Left lung (tissue), 10 donors: Measurements from ENCODE around the gene SEMA3B. TPM values are rescaled to one million over a fixed set of nuclear protein-coding genes. Genes with fewer than 3 reads are reported as not detected.
A peak's percentile ranks its signal among the peaks of the same experiment; 100 is the strongest.

ENCODE experiments used
- ATAC-seq: fragments of 200-7000 bp; cut with Tn5 transposase; one replicate; pipeline ENCODE4 v1.9.1; 2020; ENCODE audit warnings: moderate library complexity
- DNase-seq, 4 donors: peaks; one replicate each; pipeline ENCODE4 v3.0.0-alpha.2; 2013 to 2020
- H3K27ac ChIP-seq, 2 donors: fragments of 200-600 bp; sonication (generic) in 1 of 2; one replicate each; pipeline versions ENCODE4 v1.5.0 to v1.8.0; 2020 to 2021
- H3K27me3 ChIP-seq, 2 donors: fragments of 200-600 bp; sonication (generic) in 1 of 2; one replicate each; pipeline versions ENCODE4 v1.5.0 to v1.8.0; 2020 to 2021
- H3K36me3 ChIP-seq, 2 donors: fragments of 200-600 bp; sonication (generic) in 1 of 2; one replicate each; pipeline versions ENCODE4 v1.5.0 to v1.8.0; 2020 to 2021
- H3K4me1 ChIP-seq, 2 donors: fragments of 200-600 bp; one replicate each; pipeline ENCODE4 v1.8.0; 2021
- H3K4me3 ChIP-seq, 2 donors: fragments of 200-600 bp; sonication (generic) in 1 of 2; one replicate each; pipeline versions ENCODE4 v1.5.0 to v1.8.0; 2020 to 2021; ENCODE audit warnings: mild to moderate bottlenecking in 1 of 2
- H3K9me3 ChIP-seq, 2 donors: fragments of 200-600 bp; sonication (generic) in 1 of 2; one replicate each; pipeline versions ENCODE4 v1.5.0 to v1.8.0; 2020 to 2021
- CTCF ChIP-seq, 2 donors: fragments of 200-600 bp; sonication (generic) in 1 of 2; IDR thresholded peaks; one replicate each; pipeline versions ENCODE4 v1.5.0 to v1.8.0; 2021; ENCODE audit warnings: antibody characterized with exemption in 2 of 2
- intact Hi-C, 2 donors: fragments of 100-400 bp; cut with DNase I; formaldehyde crosslinking; loops; one replicate each; pipeline versions ENCODE4 v1.11.2 to v1.14.2; 2022
- polyA plus RNA-seq, 6 donors: library from polyadenylated mRNA; unstranded; fragments of 120-200 nt; gene quantifications; one replicate each; pipeline ENCODE4 v1.2.1, GENCODE V29; 2013; ENCODE audit not compliant: insufficient read length in 6 of 6
- total RNA-seq, 2 donors: library from RNA; stranded (reverse); fragmentation: NEBNext Ultra II Directional; extraction: Animal tissue kit (Norgen Biotek cat#: 25700); gene quantifications; one replicate each; pipeline ENCODE4 v1.2.1, GENCODE V29; 2021
- donor health status: DM: no; HTN: yes; CAD: no.
- donor health status: DM: no; HTN: no; CAD: no.

Gene SEMA3B
- total and polyA plus RNA-seq, 8 donors = 20.6 to 92.7 (median 28.2) TPM

- H3K27me3 ChIP-seq = no peaks in the 10 kb centered on the region
- peak in 1 of 4 donors; percentile 75 for DNase-seq
- peak overlapping the region; percentile 85 to 98 for H3K27ac ChIP-seq
- TF ChIP-seq CTCF (IDR thresholded peaks at IDR 0.05) = no peak
- ATAC-seq = no peak
- H3K36me3 ChIP-seq = peaks cover 0 to 44% of the 10 kb centered on the region in 2 donors
- peak overlapping the region in 1 of 2 donors; percentile 48 for H3K4me3 ChIP-seq
- H3K4me1 ChIP-seq = peaks cover 78 to 100% of the 10 kb centered on the region in 2 donors
- no peaks in the 10 kb centered on the region for H3K9me3 ChIP-seq
- intact Hi-C loops = no loop called here
Observed at GRCh38 chr3:50245251-50245745, 23.6 kb upstream of the SEMA3B start.

DNA sequence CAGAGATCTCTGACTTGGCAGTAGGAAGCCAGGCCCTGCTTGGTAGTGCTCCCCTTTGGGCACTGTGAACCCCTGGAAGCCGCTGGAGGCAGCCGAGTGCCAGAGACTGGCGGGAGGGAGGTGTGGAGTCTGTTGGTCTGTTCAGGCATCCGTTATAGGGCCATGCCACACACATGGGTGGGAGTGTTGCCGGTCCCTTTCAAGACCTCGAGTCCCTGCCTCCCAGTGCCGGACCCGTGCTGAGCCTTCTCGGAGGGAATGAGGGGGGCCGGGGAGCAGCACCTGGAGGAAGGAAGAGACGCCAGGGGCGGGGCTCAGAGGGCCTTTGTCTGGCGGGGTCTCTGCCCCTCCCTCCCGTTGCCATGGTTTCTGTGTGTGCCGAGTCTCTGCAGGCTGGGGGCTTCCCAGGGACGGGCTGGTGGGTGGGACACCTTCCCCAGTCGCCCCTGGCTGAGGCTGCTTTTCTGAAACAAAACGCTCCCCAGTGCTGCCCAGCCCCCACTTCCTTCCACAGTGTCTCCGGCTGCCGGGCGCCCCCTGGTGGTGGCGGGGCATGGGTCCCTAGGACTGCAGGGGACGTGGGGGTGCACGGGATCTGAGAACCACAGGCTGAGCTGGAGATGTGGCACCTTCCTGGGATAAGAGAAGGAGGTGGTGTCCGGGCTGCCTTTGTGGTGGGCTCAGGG lies 23.0 kb upstream of the SEMA3B start:
- H3K27me3 ChIP-seq = no peaks in the 10 kb centered on the region
- peak overlapping the region; percentile 85 to 98 for H3K27ac ChIP-seq
- ATAC-seq (peak; percentile 86), DNase-seq (peak; percentile 64 to 98 (median 92))
- H3K36me3 ChIP-seq = peaks cover 0 to 37% of the 10 kb centered on the region in 2 donors
- H3K4me3 ChIP-seq = peak overlapping the region; percentile 18 to 48
- TF ChIP-seq CTCF (IDR thresholded peaks at IDR 0.05) = peak; percentile 99
- H3K4me1 ChIP-seq = peaks cover 76 to 100% of the 10 kb centered on the region in 2 donors
- H3K9me3 ChIP-seq = no peaks in the 10 kb centered on the region
- intact Hi-C loops = no loop called here

- Histone ChIP-seq H3K27ac (peak overlapping the region; percentile 85 to 98), H3K36me3 (peaks cover 0 to 36% of the 10 kb centered on the region in 2 donors), H3K4me1 (peaks cover 70 to 100% of the 10 kb centered on the region in 2 donors), H3K27me3 (no peaks in the 10 kb centered on the region), H3K4me3 (peak overlapping the region in 1 of 2 donors; percentile 48), H3K9me3 (no peaks in the 10 kb centered on the region)
- TF ChIP-seq CTCF (IDR thresholded peaks at IDR 0.05) = peak in 1 of 2 donors; percentile 70
- ATAC-seq (peak; percentile 42), DNase-seq (peak in 2 of 4 donors; percentile 66 to 79)
- intact Hi-C loops = no loop called here
Observed at GRCh38 chr3:50246517-50246954, 22.4 kb upstream of the SEMA3B start.

- Histone ChIP-seq H3K4me1 (peaks cover 57 to 100% of the 10 kb centered on the region in 2 donors), H3K9me3 (no peaks in the 10 kb centered on the region), H3K27me3 (no peaks in the 10 kb centered on the region), H3K36me3 (peaks cover 0 to 51% of the 10 kb centered on the region in 2 donors), H3K4me3 (no peak overlapping the region), H3K27ac (peak overlapping the region; percentile 85 to 98)
- ATAC-seq (peak; percentile 43), DNase-seq (peak in 1 of 4 donors; percentile 83)
- intact Hi-C loops = no loop called here
- no peak for TF ChIP-seq CTCF (IDR thresholded peaks at IDR 0.05)
Observed at GRCh38 chr3:50248387-50248786, 20.6 kb upstream of the SEMA3B start.

DNA sequence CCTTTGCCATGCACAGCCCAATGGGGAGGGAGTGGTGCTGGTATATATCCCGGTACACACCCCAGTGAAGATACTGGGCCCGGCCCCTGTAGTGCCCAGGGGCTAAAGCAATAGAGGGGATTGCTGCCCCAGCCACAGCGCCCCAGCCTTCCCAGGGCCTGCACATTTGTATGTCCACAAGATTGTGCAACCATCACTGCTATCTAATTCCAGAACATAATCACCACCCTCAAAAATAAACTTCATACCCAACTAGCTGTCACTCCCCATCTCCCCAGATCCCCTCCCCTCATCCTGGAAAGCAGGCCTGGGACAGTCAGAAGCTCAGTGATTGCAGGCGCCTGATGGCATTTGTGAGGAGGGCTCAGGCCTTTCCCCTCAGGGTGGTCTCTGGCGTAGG lies 19.5 kb upstream of the SEMA3B start:
- TF ChIP-seq CTCF (IDR thresholded peaks at IDR 0.05) = no peak
- Histone ChIP-seq H3K27ac (peak overlapping the region; percentile 85 to 98), H3K36me3 (peaks cover 0 to 58% of the 10 kb centered on the region in 2 donors), H3K9me3 (no peaks in the 10 kb centered on the region), H3K4me1 (peaks cover 49 to 100% of the 10 kb centered on the region in 2 donors), H3K27me3 (no peaks in the 10 kb centered on the region), H3K4me3 (no peak overlapping the region)
- ATAC-seq (no peak), DNase-seq (no peak)
- intact Hi-C loops = no loop called here
